ENCODE measurements around the gene TMPRSS9.
"Not testable (repeated sequence)": the region's sequence is repeated elsewhere in the genome, so short reads cannot be mapped to it uniquely, and the experiment has no call there.

The TMPRSS9 gene

GRCh38 chr19:2455851-2456570, 95.9 kb downstream of the TMPRSS9 start:
- DNase-seq (ENCODE audit: low read depth in 2 of 2, low spot score in 1 of 2): no peak

GRCh38 chr19:2457394-2458037, 97.5 kb downstream of the TMPRSS9 start:
- DNase-seq (ENCODE audit: low read depth in 2 of 2, low spot score in 1 of 2): no peak

- no peak for DNase-seq (ENCODE audit: low read depth in 2 of 2, low spot score in 1 of 2)
These were observed 98.0 kb downstream of the TMPRSS9 start for GRCh38 chr19:2458054-2458453.

GRCh38 chr19:2458776-2459175, 98.7 kb downstream of the TMPRSS9 start:
- not testable (repeated sequence) for DNase-seq (ENCODE audit: low read depth in 2 of 2, low spot score in 1 of 2)

- DNase-seq (ENCODE audit: low read depth in 2 of 2, low spot score in 1 of 2): no peak
These were observed 100.2 kb downstream of the TMPRSS9 start for GRCh38 chr19:2460245-2460644.

- DNase-seq (ENCODE audit: low read depth in 2 of 2, low spot score in 1 of 2): peak in 1 of 2 donors; percentile 19
These were observed 101.9 kb downstream of the TMPRSS9 start for GRCh38 chr19:2461751-2462634.

GRCh38 chr19:2462635-2463421, 102.8 kb downstream of the TMPRSS9 start:
- DNase-seq (ENCODE audit: low read depth in 2 of 2, low spot score in 1 of 2): no peak

- DNase-seq (ENCODE audit: low read depth in 2 of 2, low spot score in 1 of 2): not testable (repeated sequence)
These were observed 103.6 kb downstream of the TMPRSS9 start for GRCh38 chr19:2463694-2464093.

GRCh38 chr19:2464389-2464788, 104.3 kb downstream of the TMPRSS9 start:
- no peak for DNase-seq (ENCODE audit: low read depth in 2 of 2, low spot score in 1 of 2)

- no peak for DNase-seq (ENCODE audit: low read depth in 2 of 2, low spot score in 1 of 2)
These were observed 108.5 kb downstream of the TMPRSS9 start for GRCh38 chr19:2468596-2468995.

- DNase-seq (ENCODE audit: low read depth in 2 of 2, low spot score in 1 of 2): no peak
These were observed 109.2 kb downstream of the TMPRSS9 start for GRCh38 chr19:2469102-2469914.

GRCh38 chr19:2469915-2470200, 109.8 kb downstream of the TMPRSS9 start:
- not testable (repeated sequence) for DNase-seq (ENCODE audit: low read depth in 2 of 2, low spot score in 1 of 2)

- peak; percentile 79 to 81 for DNase-seq (ENCODE audit: low read depth in 2 of 2, low spot score in 1 of 2)
These were observed 114.4 kb downstream of the TMPRSS9 start for GRCh38 chr19:2474232-2475017.

GRCh38 chr19:2475018-2475701, 115.1 kb downstream of the TMPRSS9 start:
- DNase-seq (ENCODE audit: low read depth in 2 of 2, low spot score in 1 of 2): peak in 1 of 2 donors; percentile 27
